Bronchial epithelial cell (primary cell): ENCODE results near the gene PHYHIPL. TPM values are rescaled to one million over a fixed set of nuclear protein-coding genes. Genes with fewer than 3 reads are reported as not detected.

ENCODE experiments used
- DNase-seq: peaks from one replicate; pipeline ENCODE4 v3.0.0-alpha.2; 2010; ENCODE audit warnings: low read depth
- FAIRE-seq: peaks from 2 replicates; lab custom pipeline; 2011; peaks lifted over from hg19 to GRCh38; lab: Jason Lieb, UNC
- H3K27me3 ChIP-seq: 2 replicates; pipeline ENCODE4 v1.5.1; 2011; ENCODE audit warnings: low read length; ENCODE audit not compliant: control insufficient read depth, insufficient read depth
- H3K36me3 ChIP-seq: 2 replicates; pipeline ENCODE4 v1.5.1; 2011; ENCODE audit warnings: low read length; ENCODE audit not compliant: control insufficient read depth, insufficient read depth
- H3K4me3 ChIP-seq: 2 replicates; pipeline ENCODE4 v1.5.1; 2011; ENCODE audit warnings: mild to moderate bottlenecking, low read depth, low read length, control low read depth
- total RNA-seq: library from RNA; depleted of rRNA; stranded (reverse); fragments of >200 nt; gene quantifications from 2 replicates; pipeline ENCODE4 v1.2.1, GENCODE V29; 2014
- TF ChIP-seq, protein P1 (sequence below): IDR thresholded peaks from 2 replicates; pipeline ENCODE4 v1.5.1; 2011; ENCODE audit warnings: mild to moderate bottlenecking, moderate library complexity, low read length, control low read depth, inconsistent platforms; ENCODE audit not compliant: insufficient read depth, severe bottlenecking

The PHYHIPL gene
- total RNA-seq, 1 donor from 2014 or later = not detected

DNA sequence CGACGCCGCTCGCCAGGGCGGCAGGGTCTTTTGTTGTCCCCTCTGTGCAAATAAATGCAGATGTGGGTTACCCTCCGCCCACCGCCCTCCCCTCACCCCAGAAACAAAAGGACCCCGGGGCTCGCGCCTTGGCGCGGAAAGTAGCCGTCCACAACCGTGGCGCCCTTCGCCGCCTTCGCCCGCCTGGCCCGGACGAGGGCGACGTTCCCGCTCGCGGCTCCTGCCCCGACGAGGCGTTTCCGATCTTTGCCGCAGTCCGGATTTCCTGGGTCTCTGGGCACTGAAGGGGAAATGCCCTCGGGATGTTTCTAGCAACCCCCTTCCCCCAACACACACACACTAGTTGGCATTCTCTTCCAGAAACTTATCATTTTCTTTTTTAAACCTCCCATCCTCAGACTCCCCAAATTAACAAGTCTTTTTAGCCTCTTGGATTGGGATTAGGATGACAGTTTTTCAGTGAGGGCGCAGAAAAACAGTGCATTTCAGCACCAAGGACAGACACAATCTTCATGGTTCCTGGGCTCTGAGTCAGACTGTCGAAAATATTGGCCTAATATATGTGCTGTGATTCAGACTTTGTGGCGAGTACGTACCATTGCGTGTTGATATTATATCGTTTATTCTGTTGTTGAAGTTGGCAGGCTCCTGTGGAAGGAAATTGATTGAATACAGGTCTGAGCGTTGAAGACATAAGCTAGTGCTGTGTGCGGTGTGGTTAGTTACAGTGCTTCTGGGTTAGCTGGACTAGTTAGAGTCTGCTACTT, 771 bp downstream of the PHYHIPL start:
- H3K4me3 ChIP-seq = peak overlapping the region; percentile 29
- H3K27me3 ChIP-seq = no peaks in the 10 kb centered on the region
- FAIRE-seq (no peak), DNase-seq (peak; percentile 82)
- no peaks in the 10 kb centered on the region for H3K36me3 ChIP-seq
- TF ChIP-seq, protein P1, sequence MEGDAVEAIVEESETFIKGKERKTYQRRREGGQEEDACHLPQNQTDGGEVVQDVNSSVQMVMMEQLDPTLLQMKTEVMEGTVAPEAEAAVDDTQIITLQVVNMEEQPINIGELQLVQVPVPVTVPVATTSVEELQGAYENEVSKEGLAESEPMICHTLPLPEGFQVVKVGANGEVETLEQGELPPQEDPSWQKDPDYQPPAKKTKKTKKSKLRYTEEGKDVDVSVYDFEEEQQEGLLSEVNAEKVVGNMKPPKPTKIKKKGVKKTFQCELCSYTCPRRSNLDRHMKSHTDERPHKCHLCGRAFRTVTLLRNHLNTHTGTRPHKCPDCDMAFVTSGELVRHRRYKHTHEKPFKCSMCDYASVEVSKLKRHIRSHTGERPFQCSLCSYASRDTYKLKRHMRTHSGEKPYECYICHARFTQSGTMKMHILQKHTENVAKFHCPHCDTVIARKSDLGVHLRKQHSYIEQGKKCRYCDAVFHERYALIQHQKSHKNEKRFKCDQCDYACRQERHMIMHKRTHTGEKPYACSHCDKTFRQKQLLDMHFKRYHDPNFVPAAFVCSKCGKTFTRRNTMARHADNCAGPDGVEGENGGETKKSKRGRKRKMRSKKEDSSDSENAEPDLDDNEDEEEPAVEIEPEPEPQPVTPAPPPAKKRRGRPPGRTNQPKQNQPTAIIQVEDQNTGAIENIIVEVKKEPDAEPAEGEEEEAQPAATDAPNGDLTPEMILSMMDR = no peak

DNA sequence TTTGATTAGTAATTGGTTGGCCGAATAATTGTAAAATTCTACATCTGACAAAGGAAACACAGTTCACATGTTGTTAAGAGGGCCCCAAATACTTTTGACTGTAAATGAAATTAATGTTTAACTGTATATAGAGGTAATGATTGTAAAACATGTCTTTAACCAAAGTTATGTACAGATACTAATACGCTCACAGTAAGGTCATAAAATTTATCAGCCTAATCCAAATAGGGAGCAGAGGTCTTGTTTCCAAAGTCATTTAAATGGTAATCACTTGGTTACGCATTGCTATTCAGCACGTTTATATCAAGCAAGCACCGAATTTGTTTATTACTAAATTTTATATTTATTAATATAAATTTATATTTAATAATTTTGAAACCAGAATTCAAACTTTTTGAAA, 1.4 kb downstream of the PHYHIPL start:
- TF ChIP-seq, protein P1 = no peak
- no peaks in the 10 kb centered on the region for H3K27me3 ChIP-seq
- H3K4me3 ChIP-seq = no peak overlapping the region
- DNase-seq = no peak
- H3K36me3 ChIP-seq = no peaks in the 10 kb centered on the region
- no peak for FAIRE-seq

DNA sequence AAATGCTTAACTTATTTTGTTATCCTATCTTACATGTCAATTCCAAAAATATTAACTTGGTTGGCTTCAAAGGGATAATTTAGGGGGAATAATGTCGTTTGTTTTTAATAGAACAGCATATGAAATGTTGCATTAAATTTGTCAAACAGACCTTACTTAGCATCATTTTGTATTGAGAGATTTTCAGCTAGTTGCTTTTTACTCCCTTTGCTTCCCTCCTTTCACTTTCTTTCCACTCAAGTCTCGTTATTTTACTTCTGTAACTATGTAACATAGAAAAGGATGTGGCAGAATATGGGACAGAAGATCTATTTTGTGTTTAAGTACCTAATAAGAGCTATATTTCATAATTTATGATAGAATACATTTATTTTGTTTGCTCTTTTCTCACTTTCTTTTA, 2.6 kb downstream of the PHYHIPL start:
- Histone ChIP-seq H3K27me3 (no peaks in the 10 kb centered on the region), H3K36me3 (no peaks in the 10 kb centered on the region), H3K4me3 (no peak overlapping the region)
- FAIRE-seq (no peak), DNase-seq (no peak)
- TF ChIP-seq, protein P1 = no peak

DNA sequence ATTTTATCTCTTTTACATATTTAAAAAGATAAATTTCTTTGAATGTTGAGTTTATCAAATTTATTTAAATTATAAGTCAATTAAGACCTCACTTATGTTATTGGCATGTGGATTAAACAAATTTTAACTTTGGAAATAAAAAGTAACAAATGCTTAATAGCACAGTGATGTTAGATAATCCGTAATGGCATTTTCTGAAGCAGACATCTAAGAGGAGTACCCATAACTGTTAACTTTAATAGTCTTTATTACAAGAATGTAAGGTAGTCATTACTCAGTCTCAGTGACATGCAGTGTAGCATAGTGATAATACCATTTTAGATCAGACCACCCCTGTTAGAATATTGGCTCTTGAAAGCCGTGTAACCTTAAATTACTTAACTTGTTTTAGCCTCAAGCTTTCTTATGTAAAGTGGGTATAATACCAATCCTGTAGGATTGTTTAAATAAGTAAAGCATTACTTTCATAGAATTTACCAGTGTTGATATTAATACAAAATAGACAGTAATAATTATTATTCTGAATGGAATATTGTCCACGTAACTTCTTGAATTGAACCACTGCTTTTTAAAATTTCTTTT, 4.3 kb downstream of the PHYHIPL start:
- H3K36me3 ChIP-seq = no peaks in the 10 kb centered on the region
- H3K27me3 ChIP-seq = no peaks in the 10 kb centered on the region
- TF ChIP-seq, protein P1 = no peak
- no peak overlapping the region for H3K4me3 ChIP-seq
- FAIRE-seq (no peak), DNase-seq (no peak)

DNA sequence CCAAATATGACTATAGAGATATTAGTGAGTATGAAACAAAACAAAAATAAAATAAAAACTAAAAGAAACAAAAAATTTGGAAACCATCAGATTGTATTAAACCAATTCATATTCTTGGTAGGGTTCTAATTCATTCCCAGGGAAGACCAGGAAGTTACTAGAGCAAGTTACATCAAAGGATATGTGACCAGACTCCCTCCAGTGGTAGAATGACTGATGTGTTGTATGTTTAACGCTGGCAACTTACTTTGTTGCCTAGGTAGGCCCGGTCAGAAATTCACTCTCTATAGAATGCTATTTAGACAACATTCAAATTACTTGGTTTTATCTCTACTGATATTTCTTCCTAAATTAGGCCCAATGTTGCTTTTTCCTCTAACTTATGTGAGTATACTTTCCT, 5.2 kb downstream of the PHYHIPL start:
- no peak for FAIRE-seq

More for the DNA sequence above, 5.2 kb downstream of the PHYHIPL start:
- TF ChIP-seq, protein P1 = peak; percentile 61
- Histone ChIP-seq H3K36me3 (no peaks in the 10 kb centered on the region), H3K4me3 (no peak overlapping the region), H3K27me3 (no peaks in the 10 kb centered on the region)
- DNase-seq = peak; percentile 77
